HG03558 (cell line): Measurements from ENCODE around the gene FUT7.

Experiments used
- ATAC-seq: cut with Tn5 transposase; IDR thresholded peaks from one replicate; pipeline ENCODE4 v1.9.1; 2021; ENCODE audit warnings: moderate number of reproducible peaks; ENCODE audit not compliant: unreplicated experiment; ENCODE audit errors: extremely low read depth

FUT7 gene

DNA sequence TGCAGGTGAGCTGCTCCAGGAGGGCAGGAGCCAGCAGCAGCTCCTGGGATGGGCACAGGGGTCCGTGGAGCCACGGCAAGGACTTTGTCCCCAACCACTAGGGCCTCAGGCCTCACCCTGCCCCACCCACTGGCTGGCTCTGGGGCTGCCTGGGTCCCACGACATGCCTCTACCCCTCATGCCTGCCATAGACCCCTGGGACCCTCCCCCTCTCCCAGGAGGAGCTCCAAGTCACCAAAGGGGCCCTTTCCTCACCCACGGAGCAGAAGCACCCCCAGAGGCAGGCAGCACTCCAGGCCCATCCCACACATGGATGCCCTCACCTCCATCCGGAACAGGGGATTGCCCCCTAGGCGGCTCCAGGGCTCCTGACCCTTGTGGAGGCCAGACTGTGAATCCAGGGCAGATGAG lies 10.3 kb downstream of the FUT7 start:
- ATAC-seq: no peak

DNA sequence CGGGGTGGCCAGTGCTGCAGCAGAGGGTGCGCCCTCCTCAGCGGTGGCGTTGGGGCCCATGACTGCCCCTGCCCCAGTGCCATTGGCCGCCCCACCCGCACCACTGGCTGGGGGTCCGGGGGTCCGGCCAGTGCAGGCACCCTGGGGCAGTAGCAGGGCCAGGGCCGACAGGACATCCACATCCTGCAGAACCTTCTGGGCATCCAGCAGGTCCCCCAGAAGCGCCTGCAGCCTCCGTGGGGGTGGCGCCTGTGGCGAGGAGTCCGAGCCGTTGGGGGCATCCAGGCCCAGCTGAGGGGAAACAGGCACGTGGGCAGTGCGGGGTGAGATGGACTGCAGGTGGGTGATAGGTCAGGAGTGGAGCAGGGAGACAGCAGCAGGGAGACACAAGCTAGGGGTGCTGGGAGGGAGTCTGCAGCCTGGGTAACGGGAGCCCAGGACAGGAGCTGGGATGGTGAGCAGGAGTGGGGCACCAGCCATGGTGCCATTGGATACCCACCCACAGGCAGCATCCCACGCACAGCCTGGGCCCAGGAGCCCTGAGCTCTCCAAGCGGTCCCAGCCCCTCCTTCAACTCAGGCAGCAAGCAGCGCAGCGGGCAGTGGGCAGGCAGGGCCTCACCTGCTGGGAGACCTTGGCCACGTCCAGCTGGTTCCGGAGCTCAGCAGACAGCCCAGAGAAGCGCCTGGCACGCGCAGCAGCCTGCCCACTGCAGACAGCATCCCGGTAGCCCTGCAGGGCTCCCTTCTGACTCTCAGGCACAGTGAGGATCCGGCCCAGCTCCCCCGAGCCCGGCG lies 10.9 kb downstream of the FUT7 start:
- ATAC-seq: no peak

DNA sequence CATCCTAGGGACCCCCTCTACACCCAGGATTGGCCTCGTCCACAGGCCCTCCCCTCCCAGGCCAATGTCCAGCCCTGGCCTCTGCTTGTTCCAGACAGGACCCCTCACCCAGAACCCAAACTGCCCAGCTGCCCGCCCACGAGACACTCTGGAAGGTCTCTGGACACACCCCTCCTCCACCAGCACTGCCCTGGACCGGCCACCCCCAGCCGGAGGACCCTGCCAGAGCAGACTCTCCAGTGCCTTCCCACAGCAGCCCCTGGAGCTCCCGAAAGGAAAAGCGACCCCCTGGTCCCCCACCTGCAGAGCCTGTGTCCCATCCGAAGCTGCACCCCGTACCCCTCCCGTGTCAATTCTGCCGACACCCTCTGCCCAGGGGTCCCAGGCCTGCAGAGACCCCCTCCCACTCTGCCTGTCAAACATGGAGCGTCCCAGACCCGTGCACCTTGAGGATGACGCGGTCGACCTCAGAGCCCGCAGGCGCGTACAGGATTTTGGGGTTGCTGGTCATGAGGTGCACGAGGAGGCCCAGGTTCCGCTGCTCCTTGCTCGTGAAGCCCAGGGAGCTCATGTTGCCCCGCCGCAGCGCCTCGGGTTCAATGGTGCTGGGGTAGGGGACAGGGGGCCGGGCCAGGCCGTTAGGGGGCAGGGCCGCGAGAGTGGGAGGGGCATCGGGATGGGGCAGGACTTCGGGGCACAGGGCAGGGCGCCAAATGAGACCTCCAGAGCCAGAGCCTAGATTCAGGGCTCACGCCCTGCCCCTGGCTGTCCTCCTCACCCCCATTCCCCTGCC lies 11.8 kb downstream of the FUT7 start:
- no peak for ATAC-seq

DNA sequence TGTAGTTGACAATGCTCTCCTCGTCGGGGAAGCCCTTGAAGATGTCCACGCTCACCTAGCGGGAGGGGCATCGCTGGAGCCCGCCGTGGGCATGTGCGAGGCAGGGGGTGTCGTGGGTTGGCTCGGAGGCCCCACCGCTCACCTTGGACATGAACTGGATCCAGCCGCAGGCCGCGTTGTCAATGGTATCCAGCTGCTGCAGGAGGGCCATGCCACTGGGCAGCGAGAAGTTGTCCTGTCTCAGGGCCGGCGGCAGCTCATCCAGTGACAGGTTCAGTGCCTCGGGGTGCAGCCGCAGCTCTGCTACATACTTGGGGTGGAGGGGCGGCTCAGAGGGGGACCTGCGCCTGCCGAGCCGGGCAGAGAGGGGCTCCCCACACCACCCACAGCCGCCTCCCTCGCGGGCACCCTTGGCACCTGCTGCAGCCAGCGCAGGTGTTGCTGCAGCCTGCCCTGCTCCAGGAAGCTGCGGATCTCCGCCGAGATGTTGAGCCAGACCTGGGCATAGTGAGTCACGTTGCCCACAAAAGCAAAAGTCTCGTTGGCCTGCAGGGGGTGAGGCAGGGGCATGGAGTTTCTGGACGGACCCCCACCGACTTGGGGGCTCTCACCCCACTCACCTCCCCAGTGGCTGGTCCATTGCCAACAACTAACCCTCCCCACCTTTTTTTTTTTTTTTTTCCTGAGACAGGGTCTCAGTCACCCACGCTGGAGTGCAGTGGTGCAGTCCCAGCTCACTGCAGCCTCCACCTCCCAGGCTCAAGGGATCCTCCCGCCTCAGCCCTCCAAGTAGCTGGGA lies 12.9 kb downstream of the FUT7 start:
- ATAC-seq: no peak

DNA sequence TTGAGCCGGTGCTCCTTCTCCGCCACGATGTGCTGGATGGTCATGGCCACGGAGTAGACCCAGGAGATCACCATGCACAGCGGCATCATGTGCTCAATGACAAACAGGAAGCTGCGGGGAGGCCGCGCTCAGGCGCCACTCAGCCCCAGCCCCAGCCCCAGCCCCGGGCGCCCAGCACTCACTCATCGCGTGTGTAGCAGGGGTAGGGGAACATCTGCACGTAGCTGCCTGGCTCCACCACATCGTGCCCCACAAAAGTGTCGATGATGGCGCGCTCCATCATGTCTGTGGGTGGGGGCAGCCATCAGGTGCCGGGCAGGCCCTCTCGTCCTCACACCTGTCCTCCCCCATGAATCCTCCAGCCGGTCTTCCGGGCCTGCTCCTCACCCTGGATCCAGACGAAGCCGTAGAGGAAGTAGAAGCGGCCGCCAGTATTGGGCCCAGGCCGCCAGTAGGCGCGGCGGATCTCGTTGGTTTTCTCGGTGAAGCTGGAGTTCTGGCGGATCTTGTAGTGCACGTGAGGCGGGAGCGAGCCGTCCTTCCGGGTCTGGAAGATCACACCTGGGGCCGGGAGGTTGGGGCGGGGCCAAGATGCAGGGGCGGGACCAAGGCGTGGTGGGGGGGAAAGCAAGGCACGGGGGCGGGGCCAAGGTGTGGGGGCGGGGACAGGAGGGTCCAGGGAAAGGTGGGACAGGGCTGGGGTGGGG lies 13.9 kb downstream of the FUT7 start:
- no peak for ATAC-seq

DNA sequence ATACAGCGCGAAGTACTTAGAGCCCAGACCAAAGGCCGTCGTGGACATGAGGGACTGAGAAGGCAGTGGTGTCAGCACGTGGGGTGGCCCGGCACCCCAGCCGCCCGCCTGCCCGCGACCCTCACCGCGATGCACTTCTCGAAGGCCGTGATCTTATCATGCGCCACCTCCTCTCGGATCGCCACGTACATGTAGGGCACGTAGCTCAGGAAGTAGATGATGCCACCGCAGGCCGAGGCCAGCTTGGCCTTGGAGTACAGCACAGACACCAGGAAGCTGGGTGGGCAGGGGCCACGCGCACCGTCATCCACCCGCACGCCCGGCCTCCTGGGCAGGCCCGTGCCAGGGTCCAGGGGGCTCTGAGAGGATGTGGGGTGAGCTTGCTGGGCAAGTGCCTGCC lies 14.8 kb downstream of the FUT7 start:
- no peak for ATAC-seq

DNA sequence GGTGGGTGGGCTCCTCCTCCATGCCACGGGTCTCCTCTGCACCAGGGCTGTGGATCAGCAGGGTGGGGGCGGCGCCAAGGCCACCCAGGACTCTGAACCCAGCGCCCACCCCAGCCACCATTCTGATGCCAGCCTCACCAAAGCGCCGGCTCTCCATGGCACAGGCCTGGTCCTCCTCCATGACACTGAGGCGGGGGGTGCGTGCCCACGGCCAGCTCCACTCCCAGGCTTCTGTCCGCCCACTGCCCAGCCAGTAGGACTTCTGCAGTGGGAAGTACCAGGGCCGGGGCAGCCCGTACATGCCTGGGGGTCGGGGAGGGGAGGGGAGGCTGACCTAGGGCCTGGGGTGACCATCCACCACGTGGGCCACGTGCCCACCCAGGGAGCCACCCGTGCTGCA lies 15.5 kb downstream of the FUT7 start:
- no peak for ATAC-seq

DNA sequence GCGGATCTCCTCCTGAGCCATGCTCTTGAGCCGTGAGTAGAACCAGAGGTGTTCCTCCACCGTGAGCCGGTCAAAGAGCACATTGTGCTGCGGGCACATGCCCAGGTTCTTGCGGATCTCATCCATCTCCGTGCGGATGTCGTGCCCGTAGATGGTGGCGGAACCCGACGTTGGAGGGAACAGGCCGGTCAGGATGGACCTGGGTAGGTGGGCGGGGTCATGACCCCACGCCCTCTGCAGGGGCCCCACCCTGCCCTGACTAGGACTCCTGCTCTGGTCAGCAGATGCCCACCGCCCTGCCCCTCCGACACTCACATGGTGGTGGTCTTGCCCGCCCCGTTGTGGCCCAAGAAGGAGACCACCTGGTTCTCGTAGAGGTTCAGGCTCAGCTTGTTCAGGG lies 15.9 kb downstream of the FUT7 start:
- ATAC-seq: no peak

DNA sequence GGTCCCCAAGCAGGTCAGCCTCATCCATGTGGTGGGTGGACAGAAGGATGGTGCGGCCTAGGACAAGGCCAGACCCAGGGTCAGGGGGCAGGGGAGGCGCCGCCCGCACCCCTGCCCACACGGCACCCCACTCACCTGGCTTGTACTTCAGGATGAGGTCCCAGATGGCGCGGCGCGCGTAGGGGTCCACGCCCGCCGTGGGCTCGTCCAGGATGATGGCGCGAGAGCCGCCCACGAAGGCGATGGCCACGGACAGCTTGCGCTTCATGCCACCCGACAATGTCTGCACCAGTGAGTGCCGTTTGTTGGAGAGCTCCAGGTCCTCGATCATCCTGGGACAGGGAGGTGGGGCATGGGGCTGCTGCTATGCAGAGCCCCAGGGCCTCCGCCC lies 16.4 kb downstream of the FUT7 start:
- ATAC-seq: no peak

DNA sequence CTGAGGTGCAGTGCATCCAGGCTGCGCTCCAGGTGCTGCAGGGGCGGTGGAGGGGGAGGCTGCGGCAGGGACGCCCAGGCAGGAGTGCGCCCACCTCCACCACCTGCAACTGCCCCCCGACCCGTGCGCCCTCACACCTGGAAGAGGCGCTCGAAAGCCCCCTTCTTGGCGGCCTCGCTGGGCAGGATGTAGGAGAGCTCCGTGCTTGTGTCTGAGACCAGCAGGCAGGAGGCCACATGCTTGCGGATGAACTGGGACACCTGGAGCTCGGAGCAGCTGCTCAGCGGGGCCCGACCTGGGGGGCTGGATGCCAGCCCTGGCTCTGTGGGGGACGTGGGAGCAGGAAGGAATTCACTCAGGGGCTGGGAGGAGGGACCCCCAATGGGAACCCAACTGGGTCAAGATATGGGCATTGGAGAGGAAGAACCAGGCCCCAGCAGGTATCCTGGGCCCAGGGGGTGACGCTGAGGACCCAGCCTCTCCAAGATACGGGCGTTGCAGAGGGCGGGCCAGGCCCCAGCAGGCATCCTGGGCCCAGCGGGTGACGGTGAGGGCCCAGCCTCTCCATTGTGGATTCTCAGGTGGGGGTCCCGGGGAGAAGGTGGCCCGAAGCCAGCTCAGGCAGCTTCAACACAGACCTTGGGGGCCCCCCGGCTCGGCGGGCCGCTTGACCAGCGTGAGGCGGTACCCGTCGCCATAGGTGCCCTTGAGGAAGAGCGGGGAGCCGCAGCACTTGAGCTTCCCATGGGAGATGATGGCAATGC lies 16.9 kb downstream of the FUT7 start:
- ATAC-seq: no peak

DNA sequence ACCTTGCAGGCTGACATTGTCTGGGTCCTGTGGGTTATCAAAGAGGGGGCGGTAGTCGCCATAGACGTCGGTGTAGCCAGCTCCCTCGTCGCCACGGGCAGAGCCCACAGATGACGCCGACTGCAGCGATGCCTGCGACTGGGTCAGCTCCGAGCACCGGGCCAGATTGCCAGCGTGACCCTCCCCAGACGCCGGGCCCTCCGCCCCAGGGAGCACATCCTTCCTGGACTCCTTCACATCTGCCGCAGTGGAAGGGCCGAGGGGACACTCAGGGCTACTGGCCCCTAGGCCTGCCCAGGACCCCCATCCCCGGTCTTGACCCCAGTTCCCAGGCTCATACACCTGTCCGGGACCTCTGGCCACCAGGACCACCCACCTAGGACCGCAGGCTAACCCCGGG lies 17.7 kb downstream of the FUT7 start:
- ATAC-seq: no peak

DNA sequence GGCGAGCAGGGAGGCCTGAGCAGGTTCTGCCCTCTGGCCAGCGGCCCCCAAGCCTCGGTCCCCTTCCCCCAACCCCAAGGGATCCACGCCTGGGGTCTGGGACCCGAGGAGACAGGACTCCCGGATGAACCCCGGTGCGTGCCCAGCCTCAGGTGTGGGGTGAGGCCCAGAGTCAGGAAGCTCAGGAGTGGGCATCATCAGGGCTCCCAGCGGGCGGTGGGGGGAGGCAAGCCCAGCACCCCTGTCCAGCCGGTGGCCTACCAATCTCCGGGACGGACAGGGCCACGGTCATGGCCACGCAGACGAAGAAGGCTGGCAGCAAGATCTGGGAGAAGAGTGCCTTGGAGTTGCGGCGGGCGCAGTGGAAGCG lies 18.3 kb downstream of the FUT7 start:
- ATAC-seq: no peak

DNA sequence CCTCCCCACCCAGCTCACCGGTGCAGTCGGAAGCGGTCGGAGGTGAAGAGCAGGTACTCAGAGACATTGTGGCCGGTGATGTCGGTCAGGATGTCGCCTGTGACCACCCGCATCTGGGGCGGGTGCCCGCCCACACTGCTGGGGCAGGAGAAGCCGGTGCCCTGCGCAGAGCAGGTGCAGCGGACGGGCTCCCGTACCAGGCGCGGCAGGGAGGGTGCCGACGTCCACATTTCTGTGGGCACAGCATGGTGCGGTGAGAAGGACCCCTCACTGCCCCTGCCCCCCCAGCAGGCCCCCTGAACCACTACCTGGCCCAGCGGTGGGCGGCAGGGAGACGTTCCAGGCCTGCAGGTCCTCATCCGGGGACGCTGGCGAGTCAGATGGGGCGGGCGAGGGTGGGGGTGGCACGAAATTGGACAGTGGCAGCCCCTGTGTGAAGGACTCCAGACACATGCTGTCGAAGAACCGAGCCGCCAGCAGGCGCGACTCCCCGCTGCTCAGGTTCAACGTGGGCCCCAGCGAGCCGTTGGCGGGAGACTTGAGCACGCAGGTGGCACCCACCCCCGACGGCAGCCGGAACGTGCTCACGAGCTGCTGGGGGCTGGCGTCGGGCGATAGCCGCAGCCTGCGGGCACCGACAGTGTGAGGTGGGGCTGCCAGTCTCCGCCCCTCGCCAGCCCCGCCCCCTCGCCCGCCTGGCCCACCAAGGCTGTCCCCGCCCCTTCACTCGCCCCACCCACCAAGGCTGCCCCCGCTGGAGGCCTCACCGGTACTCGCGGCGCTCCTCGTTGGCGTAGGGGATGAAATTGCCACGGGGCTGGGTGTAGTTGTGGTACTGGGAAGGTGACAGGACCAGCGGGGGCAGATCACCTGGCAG lies 19.0 kb downstream of the FUT7 start:
- no peak for ATAC-seq

DNA sequence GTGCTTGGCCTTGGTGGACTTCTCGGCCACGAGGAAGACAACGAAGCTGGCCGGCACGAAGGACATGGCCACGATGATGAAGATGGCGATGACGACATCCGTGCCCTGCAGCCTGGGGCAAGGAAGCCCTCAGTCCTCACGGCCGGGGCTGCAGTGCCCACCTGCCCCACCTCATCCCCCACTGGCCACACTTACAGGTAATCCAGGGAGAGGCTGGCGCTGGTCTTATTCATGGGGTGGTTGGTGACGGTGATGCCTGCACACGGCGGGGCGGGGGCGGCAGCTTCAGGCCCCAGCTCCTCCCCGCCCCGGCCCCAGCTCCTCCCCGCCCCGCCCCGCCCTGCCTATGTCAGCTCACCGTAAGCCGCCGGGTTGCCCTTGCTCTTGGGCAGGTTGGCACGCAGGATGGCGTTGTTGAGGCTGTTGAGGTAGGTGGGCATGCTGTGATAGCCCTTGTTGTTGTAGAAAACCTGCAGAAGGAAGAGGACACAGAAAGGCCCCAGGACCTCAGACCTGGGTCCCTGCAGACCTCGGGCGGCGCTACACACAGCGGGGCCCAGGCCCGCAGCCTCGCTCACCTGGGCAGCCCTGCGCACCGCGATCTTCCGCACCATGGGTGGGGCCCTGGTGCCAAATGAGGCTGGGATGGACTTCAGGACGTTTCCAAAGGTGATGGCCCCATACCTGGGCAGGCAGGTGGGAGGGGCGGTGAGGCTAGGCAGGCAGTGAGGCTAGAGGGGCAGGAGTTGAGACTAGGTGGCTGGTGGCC lies 19.8 kb downstream of the FUT7 start:
- ATAC-seq: no peak

DNA sequence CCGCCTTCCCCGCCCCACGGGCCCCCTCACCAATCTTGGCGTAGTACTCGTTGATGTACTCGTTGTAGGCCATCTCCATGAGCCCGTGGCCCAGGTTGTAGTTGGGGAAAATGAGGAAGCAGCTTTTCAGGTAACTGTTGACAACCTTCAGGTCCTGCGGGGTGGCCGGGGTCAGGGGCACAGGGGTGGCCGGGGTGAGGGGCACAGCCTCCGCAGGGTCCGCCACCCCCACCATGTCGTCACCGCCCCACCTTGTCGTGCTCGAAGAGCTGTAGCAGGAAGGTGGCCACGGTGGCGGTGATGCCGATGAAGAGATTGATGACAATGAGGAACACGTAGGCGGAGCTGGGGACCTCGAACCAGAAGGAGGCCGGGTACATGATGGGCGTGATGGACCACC lies 20.7 kb downstream of the FUT7 start:
- ATAC-seq: no peak

DNA sequence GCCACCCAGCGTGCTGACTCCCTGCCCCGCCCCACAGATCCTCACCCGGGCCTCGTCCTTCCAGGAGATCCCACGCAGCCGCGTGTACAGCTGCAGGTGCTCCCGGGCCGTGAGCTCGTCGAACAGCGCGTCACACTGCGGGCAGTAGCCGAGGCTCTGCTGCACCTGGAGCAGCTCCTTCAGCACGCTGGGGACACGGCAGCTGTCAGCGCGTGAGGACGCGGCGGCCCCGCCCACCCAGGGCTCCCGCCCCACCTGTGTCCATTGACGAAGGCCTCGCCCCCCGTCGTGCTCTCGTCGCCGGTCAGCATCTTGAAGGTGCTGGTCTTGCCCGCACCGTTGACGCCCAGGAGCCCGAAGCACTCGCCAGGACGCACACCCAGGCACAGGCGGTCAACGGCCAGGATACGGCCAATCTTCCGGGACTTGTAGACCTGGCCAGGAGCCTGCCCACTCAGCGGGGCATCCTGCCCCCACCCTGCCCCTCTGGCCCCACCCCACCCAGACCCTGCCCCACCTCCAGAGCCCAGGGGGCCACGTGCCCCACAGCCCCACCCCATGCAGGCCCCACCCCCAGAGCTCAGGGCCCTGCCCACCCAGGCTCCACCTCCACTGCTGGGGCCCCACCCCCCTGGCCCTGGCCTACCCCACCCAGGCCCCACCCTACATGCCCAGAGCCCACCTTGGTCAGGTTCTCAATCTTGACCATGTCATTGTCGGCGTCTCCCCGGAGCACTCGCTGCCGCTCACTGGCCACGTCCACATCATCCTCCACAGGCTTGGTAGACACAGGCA lies 21.8 kb downstream of the FUT7 start:
- no peak for ATAC-seq

DNA sequence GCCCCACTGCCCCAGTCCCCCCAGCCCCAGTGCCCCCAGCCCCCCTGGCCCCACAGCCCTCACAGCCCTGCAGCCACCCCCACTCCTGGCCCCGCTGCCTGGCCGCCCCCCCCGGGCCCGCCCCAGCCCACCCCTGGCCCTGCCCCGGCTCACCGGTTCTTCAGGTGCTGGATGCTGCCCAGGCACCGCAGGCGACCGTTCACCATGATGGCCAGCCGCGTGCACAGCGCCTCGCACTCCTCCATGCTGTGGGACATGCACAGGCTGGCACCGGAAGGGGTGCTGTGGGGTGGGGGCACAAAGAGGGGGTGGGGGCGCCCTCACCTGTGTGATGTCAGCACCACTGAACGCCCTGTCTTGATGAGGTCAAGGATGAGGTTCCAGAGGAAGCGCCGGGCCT lies 22.7 kb downstream of the FUT7 start:
- ATAC-seq: no peak
